GM21737 (cell line): Measurements from ENCODE around the gene ARL8A.
"Not testable (repeated sequence)": the region's sequence is repeated elsewhere in the genome, so short reads cannot be mapped to it uniquely, and the experiment has no call there.

Experiments
- ATAC-seq: cut with Tn5 transposase; IDR thresholded peaks from one replicate; pipeline ENCODE4 v1.9.1; 2021; ENCODE audit warnings: mild to moderate bottlenecking, moderate library complexity; ENCODE audit not compliant: unreplicated experiment

The ARL8A gene

GRCh38 chr1:202144402-202145067, at the start of gene ARL8A:
TSS of gene ARL8A (minus strand) at chr1:202144737. CDS start at chr1:202144572, 165 bp downstream.
- peak; percentile 61 for ATAC-seq

GRCh38 chr1:202194328-202194648, 49.8 kb upstream of the ARL8A start:
- ATAC-seq, result no peak

GRCh38 chr1:202193614-202194327, 49.2 kb upstream of the ARL8A start, which contains the start of gene LGR6:
TSS of gene LGR6 (plus strand) at chr1:202193799. CDS start at chr1:202193990, 191 bp downstream.
- no peak for ATAC-seq

GRCh38 chr1:202192770-202193613, 48.5 kb upstream of the ARL8A start:
- no peak for ATAC-seq

GRCh38 chr1:202191391-202191790, 46.9 kb upstream of the ARL8A start:
- not testable (repeated sequence) for ATAC-seq

- no peak for ATAC-seq
Observed at GRCh38 chr1:202189918-202190715, 45.6 kb upstream of the ARL8A start.

- no peak for ATAC-seq
Observed at GRCh38 chr1:202189001-202189790, 44.7 kb upstream of the ARL8A start.

GRCh38 chr1:202187697-202188407, 43.3 kb upstream of the ARL8A start:
- ATAC-seq, result no peak

- no peak for ATAC-seq
Observed at GRCh38 chr1:202187041-202187671, 42.6 kb upstream of the ARL8A start.

GRCh38 chr1:202186327-202186726, 41.8 kb upstream of the ARL8A start:
- no peak for ATAC-seq

- no peak for ATAC-seq
Observed at GRCh38 chr1:202184750-202185460, 40.4 kb upstream of the ARL8A start.

- no peak for ATAC-seq
Observed at GRCh38 chr1:202182040-202182877, 37.7 kb upstream of the ARL8A start.

- no peak for ATAC-seq
Observed at GRCh38 chr1:202181586-202181985, 37.0 kb upstream of the ARL8A start.

- ATAC-seq, result not testable (repeated sequence)
Observed at GRCh38 chr1:202180751-202181139, 36.2 kb upstream of the ARL8A start.

- no peak for ATAC-seq
Observed at GRCh38 chr1:202179828-202180750, 35.6 kb upstream of the ARL8A start.
